ENCODE measurements around the gene PLEKHG4. TPM values are rescaled to one million over a fixed set of nuclear protein-coding genes. Genes with fewer than 3 reads are reported as not detected.
A peak's percentile ranks its signal among the peaks of the same experiment; 100 is the strongest.

The PLEKHG4 gene
- total and polyA plus RNA-seq, 4 donors, result 5.5 to 10.9 (median 6.1) TPM

GRCh38 chr16:67245186-67245585, 34.1 kb upstream of the PLEKHG4 start:
- 74% methylated on average over 4 of the region's 4 CpGs for WGBS (ENCODE audit: insufficient coverage)
- no peak overlapping the region for H3K4me3 ChIP-seq (ENCODE audit: low read depth, low read length)
- H3K27me3 ChIP-seq (ENCODE audit: control insufficient read depth, insufficient read depth, low read length), result peaks cover 4% of the 10 kb centered on the region
- DNase-seq (ENCODE audit: low read depth in 4 of 6, low spot score in 6 of 6), result no peak
- peaks cover 51% of the 10 kb centered on the region for H3K4me1 ChIP-seq (ENCODE audit: control insufficient read depth, insufficient read depth, low read length)
- H3K9me3 ChIP-seq (ENCODE audit: control insufficient read depth, insufficient read depth, low read length), result no peaks in the 10 kb centered on the region
- no peaks in the 10 kb centered on the region for H3K36me3 ChIP-seq (ENCODE audit: control insufficient read depth, insufficient read depth, low read length)
- H3K27ac ChIP-seq (ENCODE audit: low read depth, low read length), result peak overlapping the region; percentile 87

GRCh38 chr16:67245674-67246080, 33.7 kb upstream of the PLEKHG4 start:
- peaks cover 7% of the 10 kb centered on the region for H3K27me3 ChIP-seq (ENCODE audit: control insufficient read depth, insufficient read depth, low read length)
- DNase-seq (ENCODE audit: low read depth in 4 of 6, low spot score in 6 of 6), result no peak
- no peaks in the 10 kb centered on the region for H3K9me3 ChIP-seq (ENCODE audit: control insufficient read depth, insufficient read depth, low read length)
- H3K4me3 ChIP-seq (ENCODE audit: low read depth, low read length), result peak overlapping the region; percentile 72
- H3K27ac ChIP-seq (ENCODE audit: low read depth, low read length), result peak overlapping the region; percentile 87
- peaks cover 51% of the 10 kb centered on the region for H3K4me1 ChIP-seq (ENCODE audit: control insufficient read depth, insufficient read depth, low read length)
- WGBS (ENCODE audit: insufficient coverage), result 16% methylated on average over 6 of the region's 8 CpGs
- no peaks in the 10 kb centered on the region for H3K36me3 ChIP-seq (ENCODE audit: control insufficient read depth, insufficient read depth, low read length)

- no peaks in the 10 kb centered on the region for H3K36me3 ChIP-seq (ENCODE audit: control insufficient read depth, insufficient read depth, low read length)
- H3K27ac ChIP-seq (ENCODE audit: low read depth, low read length), result peak overlapping the region; percentile 87
- 0% methylated on average over 38 of the region's 48 CpGs for WGBS (ENCODE audit: insufficient coverage)
- H3K27me3 ChIP-seq (ENCODE audit: control insufficient read depth, insufficient read depth, low read length), result peaks cover 8% of the 10 kb centered on the region
- peaks cover 49% of the 10 kb centered on the region for H3K4me1 ChIP-seq (ENCODE audit: control insufficient read depth, insufficient read depth, low read length)
- peak overlapping the region; percentile 72 for H3K4me3 ChIP-seq (ENCODE audit: low read depth, low read length)
- peak in 2 of 6 donors; percentile 69 to 84 for DNase-seq (ENCODE audit: low read depth in 4 of 6, low spot score in 6 of 6)
- no peaks in the 10 kb centered on the region for H3K9me3 ChIP-seq (ENCODE audit: control insufficient read depth, insufficient read depth, low read length)
These were observed 33.1 kb upstream of the PLEKHG4 start for GRCh38 chr16:67246081-67246755.

GRCh38 chr16:67246756-67247191, 32.6 kb upstream of the PLEKHG4 start:
- peak in 1 of 6 donors; percentile 36 for DNase-seq (ENCODE audit: low read depth in 4 of 6, low spot score in 6 of 6)
- 0% methylated on average over 26 of the region's 26 CpGs for WGBS (ENCODE audit: insufficient coverage)

GRCh38 chr16:67247192-67248072, 31.9 kb upstream of the PLEKHG4 start, which contains the start of gene FHOD1:
FHOD1 (minus strand) TSS chr16:67247481; CDS start chr16:67247410, 71 bp downstream.
- no peaks in the 10 kb centered on the region for H3K36me3 ChIP-seq (ENCODE audit: control insufficient read depth, insufficient read depth, low read length)
- peaks cover 48% of the 10 kb centered on the region for H3K4me1 ChIP-seq (ENCODE audit: control insufficient read depth, insufficient read depth, low read length)

More at GRCh38 chr16:67246756-67247191, 32.6 kb upstream of the PLEKHG4 start:
- Histone ChIP-seq H3K4me3 (ENCODE audit: low read depth, low read length) (peak overlapping the region; percentile 72), H3K27me3 (ENCODE audit: control insufficient read depth, insufficient read depth, low read length) (peaks cover 8% of the 10 kb centered on the region), H3K27ac (ENCODE audit: low read depth, low read length) (peak overlapping the region; percentile 87), H3K36me3 (ENCODE audit: control insufficient read depth, insufficient read depth, low read length) (no peaks in the 10 kb centered on the region), H3K9me3 (ENCODE audit: control insufficient read depth, insufficient read depth, low read length) (no peaks in the 10 kb centered on the region), H3K4me1 (ENCODE audit: control insufficient read depth, insufficient read depth, low read length) (peaks cover 48% of the 10 kb centered on the region)

GRCh38 chr16:67248073-67248400, 31.3 kb upstream of the PLEKHG4 start:
- 6% methylated on average over 7 of the region's 7 CpGs for WGBS (ENCODE audit: insufficient coverage)
- DNase-seq (ENCODE audit: low read depth in 4 of 6, low spot score in 6 of 6), result no peak
- H3K27ac ChIP-seq (ENCODE audit: low read depth, low read length), result peak overlapping the region; percentile 54
- peaks cover 48% of the 10 kb centered on the region for H3K4me1 ChIP-seq (ENCODE audit: control insufficient read depth, insufficient read depth, low read length)
- peaks cover 8% of the 10 kb centered on the region for H3K27me3 ChIP-seq (ENCODE audit: control insufficient read depth, insufficient read depth, low read length)
- H3K36me3 ChIP-seq (ENCODE audit: control insufficient read depth, insufficient read depth, low read length), result no peaks in the 10 kb centered on the region
- peak overlapping the region; percentile 72 for H3K4me3 ChIP-seq (ENCODE audit: low read depth, low read length)
- H3K9me3 ChIP-seq (ENCODE audit: control insufficient read depth, insufficient read depth, low read length), result no peaks in the 10 kb centered on the region

More at GRCh38 chr16:67247192-67248072, 31.9 kb upstream of the PLEKHG4 start, which contains the start of gene FHOD1:
- H3K27me3 ChIP-seq (ENCODE audit: control insufficient read depth, insufficient read depth, low read length), result peaks cover 8% of the 10 kb centered on the region
- peak within 1 kb of the TSS; percentile 87 for H3K27ac ChIP-seq (ENCODE audit: low read depth, low read length)
- H3K4me3 ChIP-seq (ENCODE audit: low read depth, low read length), result peak within 1 kb of the TSS; percentile 72
- no peaks in the 10 kb centered on the region for H3K9me3 ChIP-seq (ENCODE audit: control insufficient read depth, insufficient read depth, low read length)
- WGBS (ENCODE audit: insufficient coverage), result under 1% methylated on average over 59 of the region's 60 CpGs
- DNase-seq (ENCODE audit: low read depth in 4 of 6, low spot score in 6 of 6), result peak in 5 of 6 donors; percentile 66 to 96 (median 81)

- under 1% methylated on average over 75 of the region's 75 CpGs for WGBS (ENCODE audit: insufficient coverage)
- peak within 1 kb of the TSS; percentile 54 for H3K27ac ChIP-seq (ENCODE audit: low read depth, low read length)
- peak in 2 of 6 donors; percentile 53 to 67 for DNase-seq (ENCODE audit: low read depth in 4 of 6, low spot score in 6 of 6)
- H3K4me3 ChIP-seq (ENCODE audit: low read depth, low read length), result peak within 1 kb of the TSS; percentile 72
- H3K9me3 ChIP-seq (ENCODE audit: control insufficient read depth, insufficient read depth, low read length), result no peaks in the 10 kb centered on the region
- H3K27me3 ChIP-seq (ENCODE audit: control insufficient read depth, insufficient read depth, low read length), result peaks cover 8% of the 10 kb centered on the region
- no peaks in the 10 kb centered on the region for H3K36me3 ChIP-seq (ENCODE audit: control insufficient read depth, insufficient read depth, low read length)
- peaks cover 48% of the 10 kb centered on the region for H3K4me1 ChIP-seq (ENCODE audit: control insufficient read depth, insufficient read depth, low read length)
These were observed 30.7 kb upstream of the PLEKHG4 start, which contains the start of gene SLC9A5 for GRCh38 chr16:67248401-67249177. SLC9A5 (plus strand) TSS chr16:67248979; CDS start chr16:67249015, 36 bp downstream.

GRCh38 chr16:67249178-67250044, 29.9 kb upstream of the PLEKHG4 start:
- H3K36me3 ChIP-seq (ENCODE audit: control insufficient read depth, insufficient read depth, low read length), result no peaks in the 10 kb centered on the region
- peaks cover 8% of the 10 kb centered on the region for H3K27me3 ChIP-seq (ENCODE audit: control insufficient read depth, insufficient read depth, low read length)
- peak overlapping the region; percentile 33 for H3K4me3 ChIP-seq (ENCODE audit: low read depth, low read length)
- no peak overlapping the region for H3K27ac ChIP-seq (ENCODE audit: low read depth, low read length)
- WGBS (ENCODE audit: insufficient coverage), result 9% methylated on average over 19 of the region's 22 CpGs
- no peaks in the 10 kb centered on the region for H3K9me3 ChIP-seq (ENCODE audit: control insufficient read depth, insufficient read depth, low read length)
- peaks cover 48% of the 10 kb centered on the region for H3K4me1 ChIP-seq (ENCODE audit: control insufficient read depth, insufficient read depth, low read length)
- DNase-seq (ENCODE audit: low read depth in 4 of 6, low spot score in 6 of 6), result peak in 2 of 6 donors; percentile 27 to 35
